Measurements from ENCODE around the gene CHN2.

The CHN2 gene

DNA sequence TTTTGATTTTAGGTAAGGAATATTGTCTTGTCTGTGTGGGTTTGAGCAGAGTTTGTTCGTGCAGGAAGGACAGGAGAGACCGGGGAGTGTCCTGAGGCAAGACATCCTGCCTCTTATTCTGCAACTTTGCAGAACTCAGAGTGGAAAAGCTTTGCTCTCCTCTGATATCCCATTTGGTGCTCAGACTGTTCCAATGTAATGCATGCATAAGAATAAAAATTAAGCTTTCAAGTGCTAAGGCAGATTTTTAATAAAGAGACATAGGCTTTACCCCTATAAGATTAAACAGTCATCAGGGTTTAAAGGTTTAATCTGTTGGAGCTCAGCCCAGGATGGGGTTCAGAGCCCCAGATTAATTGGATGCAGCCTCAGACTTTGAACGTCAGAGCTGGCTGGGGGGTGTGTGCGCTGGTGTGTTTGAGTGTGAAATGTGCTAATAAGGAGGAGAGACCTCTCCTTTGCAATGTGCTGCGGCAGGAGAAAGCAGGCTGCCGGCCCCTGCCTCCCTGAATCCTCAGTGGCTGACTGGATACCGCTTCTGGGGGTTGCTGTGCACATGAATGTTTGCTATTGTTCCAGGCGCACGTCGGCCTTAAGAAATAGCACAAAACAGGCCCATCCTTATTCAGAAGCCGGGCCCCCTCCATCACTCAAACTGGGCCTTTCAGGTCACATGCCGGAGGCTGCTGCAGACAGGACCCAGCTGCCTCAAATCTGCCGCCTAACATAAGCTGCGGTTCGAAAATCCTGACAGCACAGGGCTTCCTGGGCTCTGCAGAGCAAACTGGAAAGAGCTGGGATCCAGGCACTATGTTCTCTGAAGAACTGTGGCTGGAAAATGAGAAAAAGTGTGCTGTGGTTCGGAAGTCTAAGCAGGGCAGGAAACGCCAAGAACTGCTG, 285.0 kb downstream of the CHN2 start:
- no peak for DNase-seq

DNA sequence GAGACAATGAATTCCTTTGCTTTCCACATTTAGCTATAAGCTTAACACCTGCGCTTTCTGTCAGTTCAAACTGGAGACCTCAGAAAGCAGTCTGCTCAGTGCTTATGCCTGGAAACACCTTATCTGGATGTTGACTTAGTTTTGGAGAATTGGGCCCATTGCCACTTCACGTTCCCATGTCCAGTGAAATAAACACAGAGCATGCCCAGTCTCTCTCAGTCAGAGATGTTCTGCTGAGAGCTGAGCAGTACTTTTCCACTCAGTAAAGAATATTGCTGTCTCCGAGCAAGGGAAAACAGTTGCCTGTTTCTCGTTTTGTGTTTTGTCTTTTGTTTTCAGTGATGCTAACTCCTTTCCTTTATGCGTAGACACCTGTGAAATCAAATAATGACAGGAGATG, 285.9 kb downstream of the CHN2 start:
- no peak for DNase-seq

DNA sequence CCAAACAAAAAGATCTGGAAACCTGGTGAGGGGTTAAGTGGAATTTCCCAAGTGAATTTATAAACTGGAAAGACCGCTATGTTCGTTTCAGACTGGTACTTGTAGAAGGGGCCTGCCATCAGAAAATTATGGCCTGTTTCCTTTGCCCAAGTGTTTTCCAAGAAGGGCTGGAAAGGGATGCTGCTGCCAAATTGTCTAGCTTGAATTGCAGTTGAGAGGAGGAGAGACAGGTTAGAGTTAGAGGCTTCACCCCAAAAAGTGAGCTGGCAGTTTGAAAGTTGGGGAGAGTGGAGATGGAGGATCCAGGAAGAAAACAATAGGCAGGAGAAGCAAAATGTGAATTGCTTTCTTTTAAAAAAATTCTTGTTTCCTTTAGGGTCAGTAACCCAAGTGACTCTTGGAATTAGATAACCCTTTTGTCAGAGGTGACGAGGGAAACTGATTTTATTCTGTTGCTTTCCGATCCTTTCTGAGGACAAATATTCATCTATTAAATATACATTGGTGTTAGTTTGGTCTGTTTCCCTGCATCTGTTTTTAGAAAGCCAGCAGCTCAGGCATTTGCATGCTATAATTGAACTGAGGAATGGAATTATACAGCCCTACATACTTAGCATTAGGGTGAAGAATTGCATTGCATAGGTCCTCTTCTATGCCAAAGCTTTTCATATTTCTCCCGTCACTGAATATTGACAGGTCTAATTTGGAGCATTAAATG, 286.5 kb downstream of the CHN2 start:
- no peak for DNase-seq

DNA sequence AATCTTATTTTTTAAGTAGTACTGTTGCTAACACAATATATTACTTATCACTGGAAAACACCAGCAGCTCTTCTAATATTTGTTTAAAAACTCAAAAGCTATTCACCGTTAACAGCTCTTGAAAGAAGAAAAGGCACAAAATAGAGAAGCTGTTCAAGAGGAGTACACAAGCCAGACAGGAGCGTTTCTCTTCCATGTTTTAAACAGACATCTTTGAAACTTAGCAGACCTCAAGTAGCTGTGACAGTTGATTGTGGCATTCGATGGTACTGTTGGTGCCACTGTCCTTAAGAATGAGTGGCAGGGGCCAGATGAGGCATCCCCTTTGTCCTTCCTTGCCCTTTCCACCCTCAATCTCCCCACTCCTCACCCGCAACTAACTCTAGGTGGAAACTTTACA, 287.5 kb downstream of the CHN2 start:
- no peak for DNase-seq

DNA sequence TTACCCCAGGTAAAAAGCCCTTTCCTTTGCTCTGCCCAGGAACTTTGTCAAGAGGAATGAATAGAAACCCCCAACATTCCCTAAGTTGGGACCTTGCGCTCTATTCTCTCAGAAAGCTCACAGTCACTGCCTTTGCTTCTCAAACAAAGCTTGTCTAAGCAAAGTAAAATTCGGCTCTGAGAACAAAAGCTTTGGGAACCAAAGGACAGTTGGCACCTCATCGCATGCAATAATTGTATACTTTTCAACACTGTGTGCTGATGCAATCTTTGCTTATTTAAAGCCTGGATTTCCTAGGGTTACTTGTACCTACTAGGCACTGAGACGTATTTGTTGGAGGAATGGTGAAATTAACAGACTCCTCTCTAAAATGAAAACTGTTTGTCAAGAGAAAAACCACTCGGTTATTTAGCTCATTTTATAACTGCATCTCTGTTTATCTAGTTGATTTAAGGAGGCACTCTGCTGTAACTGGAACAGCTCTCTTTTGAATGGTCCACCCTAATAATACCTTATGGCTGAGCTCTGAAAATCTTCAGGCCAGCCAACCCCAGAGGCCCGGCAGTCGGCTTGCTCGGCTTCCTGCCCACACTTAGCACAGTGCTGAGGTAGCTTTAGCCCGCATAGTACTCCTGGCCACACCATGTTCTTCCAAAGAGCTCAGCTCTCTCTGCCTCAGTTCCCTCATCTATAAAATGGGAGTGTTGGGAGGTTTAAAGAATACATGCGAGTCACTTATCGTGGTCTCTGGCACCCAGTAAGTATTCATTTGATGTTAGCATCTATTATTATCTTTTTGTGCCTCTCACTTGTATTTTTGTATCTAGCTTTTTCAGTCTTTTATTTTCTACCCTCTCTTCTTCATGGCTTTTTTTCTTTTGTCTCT, 288.9 kb downstream of the CHN2 start:
- no peak for DNase-seq

DNA sequence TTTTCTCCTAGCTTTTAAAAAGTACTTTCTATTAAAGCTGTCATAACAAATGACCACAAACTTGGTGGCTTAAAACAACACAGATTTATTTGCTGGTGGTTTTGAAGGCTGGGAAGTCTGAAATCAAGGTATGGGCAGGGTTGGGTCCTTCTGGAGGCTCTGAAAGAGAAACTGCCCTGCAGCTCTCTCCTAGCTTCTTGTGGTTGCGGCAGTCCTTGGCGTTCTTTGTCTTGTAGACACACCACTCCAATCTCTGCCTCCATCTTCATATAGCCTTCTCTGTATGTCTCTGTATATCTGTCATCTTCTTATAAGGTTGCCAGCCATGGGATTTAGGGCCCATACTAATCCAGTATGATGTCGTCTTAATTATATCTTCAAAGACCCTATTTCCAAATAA, 289.7 kb downstream of the CHN2 start:
- DNase-seq, result no peak

DNA sequence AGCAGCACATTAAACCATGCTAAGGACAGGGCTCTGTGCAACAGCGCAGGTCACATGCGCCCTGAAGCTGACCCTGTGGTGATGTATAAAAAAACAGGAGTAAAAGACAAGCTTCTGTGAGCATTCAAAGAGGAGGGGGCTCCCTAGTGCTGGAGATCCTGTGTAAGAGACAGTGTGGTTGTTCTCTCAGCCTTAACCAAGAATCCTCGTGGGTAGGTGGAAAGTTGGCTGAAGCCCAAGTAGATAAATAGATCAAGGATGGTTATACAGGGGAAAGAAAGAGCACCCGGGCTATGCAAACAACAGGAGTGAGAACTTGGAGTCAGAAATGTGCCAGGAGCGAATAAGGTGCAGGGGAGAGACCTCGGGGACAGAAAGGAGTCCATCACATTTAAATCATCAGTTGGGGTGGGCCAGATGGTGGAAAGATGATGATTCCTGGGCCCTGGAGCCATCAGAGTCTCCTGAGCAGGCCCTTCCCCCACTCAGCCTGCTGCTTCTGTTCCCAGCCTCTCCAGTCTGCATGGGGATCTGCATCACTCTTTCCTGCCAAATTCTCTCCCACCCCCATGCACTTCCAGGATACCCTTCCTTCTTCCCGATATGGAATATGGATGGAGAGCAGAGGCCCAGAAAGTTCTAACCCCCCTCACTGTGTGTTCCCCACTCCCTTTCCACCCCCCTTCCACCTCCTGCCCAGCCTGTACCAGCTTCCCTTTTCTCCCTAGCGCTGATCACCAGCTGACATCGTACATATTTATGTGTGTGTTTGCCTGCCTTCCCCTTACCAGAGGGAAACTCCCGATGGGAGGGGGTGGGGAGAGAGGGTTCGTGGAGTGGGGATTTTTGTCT, 291.0 kb downstream of the CHN2 start:
- no peak for DNase-seq

DNA sequence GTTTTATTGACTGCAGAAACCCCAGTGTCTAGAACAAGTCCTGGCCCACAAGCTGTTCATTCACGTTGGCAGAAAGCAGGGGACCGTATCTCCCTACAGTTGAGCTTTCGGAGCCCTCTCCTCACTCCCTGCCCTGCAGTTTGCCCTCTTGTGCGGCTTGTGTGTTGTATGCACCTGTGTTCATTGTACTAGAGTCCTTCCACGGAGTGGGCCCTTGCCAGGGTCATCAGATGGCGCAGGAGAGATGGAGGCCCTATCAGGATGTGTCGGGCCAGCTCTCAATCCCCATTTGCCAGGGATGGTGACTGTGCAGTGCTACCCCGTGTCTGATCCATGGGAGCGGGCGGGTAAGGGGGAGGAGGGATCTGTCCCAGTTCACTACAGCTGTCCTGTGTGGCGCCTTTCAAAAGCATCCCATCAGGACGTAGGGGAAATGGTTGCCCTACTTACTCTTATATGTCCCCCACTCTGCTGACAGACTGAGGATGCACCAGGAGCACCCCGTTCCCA, 291.7 kb downstream of the CHN2 start:
- DNase-seq, result no peak

DNA sequence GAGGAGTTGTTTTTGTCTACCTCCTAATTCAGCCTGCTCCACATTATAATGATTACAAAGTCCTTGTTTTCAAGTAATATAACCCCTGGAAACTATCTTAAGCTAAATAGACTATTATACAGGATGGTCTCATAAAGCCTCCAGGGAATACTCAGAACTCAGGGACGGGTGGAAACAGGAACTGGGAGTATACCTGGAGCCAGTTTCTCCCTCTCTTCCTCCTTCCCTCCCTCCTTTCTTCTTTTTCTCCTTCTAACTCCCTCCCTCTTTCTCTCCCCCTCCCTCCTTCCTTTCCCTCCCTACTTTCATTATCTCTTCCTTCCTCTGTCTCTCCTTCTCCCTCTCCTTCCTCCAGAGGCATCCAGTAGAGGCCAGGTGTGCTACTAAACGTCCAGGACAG, 292.8 kb downstream of the CHN2 start:
- no peak for DNase-seq

DNA sequence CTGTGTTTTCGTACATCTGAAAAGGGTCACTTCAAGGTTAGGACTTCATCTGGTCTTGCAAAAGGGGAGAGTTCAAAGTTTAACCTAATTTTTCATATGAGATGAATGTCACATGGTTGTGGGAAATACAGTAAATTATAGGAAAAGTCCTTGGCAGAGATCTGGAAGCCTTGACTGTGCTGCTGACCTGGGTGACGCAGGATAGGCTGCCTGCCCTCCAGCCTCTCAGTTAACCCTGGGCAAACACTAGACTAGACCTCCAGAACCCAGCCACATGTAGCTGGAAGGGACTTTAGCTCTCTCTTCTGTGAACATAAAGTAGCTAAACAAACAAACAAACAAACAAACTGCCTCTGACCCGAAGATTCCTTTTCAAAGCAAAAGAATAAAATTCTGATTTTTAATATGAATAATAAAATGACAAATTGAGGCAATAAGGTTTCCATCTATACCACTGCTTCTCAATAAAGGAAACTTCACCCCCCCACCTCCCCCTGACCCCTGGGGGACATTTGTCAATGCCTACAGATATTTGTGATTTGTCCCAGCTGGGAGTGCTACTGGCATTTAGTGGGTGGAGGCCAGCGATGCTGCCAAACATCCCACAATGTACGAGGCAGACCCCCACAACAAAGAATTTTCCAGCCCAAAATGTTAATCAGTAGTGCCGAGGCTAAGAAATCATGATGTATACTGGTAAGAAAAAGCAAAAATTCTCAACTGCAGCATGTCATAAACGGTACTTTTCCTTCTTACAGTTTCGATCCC, 293.8 kb downstream of the CHN2 start:
- DNase-seq, result no peak

DNA sequence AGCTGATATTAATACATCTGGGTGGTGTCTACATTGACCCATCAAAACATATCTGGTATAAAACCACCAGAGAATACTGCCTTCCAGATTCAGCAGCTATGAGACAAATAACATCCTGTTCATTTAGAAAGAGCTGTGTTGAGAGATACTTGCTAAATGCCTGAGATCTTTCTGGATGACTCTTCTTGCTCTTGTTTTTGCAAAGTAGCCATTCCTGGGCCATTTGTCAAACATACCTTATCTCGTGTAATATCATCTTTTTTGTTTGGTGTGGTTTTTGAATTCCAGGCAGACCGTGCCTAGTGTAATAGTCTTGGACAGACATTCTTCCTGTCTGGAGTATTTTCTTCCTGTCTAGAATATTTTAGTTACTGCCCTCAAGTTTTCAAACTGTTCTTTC, 294.4 kb downstream of the CHN2 start:
- no peak for DNase-seq

DNA sequence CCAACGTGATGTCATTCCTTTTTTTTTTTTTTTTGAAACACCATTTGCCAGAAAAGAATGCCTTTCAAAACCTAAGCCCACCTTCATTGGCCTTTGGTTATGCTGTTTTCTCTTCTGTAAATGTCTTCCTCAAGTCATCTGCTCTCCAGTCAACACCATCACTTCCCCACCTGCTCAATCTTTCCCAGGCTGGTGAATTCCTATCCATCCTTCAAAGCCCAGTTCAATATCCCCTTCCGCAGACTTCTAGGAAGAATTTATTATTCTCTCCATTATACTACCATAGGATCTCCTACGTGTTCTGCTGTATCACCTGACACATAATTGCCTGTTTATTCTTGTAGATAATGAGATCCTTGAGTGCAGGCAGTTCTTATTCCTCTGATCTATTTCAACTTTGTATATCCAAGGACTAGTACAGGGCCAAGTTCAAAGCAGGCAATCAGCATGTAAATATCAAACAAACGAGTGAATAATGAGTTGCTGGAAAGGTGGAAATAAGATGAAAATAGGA, 295.6 kb downstream of the CHN2 start:
- no peak for DNase-seq

DNA sequence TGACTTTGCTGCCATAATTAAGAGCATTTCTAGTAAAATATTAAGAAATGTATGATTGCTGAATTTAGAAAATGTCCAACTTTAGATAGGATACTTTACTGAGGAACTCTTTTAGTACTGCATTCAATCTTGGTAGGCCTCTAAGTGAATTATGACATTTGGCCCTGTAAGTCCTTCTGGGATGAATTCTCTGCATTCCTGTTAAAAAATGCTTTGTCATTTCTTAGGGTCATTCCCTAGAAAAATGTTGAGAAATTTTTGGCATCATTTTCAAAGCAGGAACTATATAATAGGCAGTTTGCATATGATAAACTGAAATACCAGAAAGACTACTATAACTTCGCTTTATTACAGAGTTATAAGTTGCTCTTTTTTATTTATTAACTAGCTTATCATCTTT, 299.8 kb downstream of the CHN2 start:
- DNase-seq, result no peak

DNA sequence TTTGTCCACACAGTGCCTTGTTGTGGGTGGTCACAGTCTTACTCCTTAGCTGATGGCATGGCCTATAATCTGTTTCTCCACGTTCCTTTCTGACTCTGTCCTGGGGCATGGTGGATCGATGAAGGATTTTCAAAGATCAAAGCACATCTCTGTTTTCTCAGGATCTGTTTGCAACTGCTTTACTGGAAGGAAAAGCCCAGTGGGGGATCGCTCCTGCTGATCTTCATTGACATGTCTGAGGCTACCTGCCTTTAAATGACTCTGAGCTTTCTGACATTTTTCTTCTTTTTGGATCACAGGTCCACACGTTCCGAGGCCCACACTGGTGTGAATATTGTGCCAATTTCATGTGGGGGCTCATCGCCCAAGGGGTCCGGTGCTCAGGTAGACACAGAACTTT, 301.1 kb downstream of the CHN2 start:
- DNase-seq, result no peak

DNA sequence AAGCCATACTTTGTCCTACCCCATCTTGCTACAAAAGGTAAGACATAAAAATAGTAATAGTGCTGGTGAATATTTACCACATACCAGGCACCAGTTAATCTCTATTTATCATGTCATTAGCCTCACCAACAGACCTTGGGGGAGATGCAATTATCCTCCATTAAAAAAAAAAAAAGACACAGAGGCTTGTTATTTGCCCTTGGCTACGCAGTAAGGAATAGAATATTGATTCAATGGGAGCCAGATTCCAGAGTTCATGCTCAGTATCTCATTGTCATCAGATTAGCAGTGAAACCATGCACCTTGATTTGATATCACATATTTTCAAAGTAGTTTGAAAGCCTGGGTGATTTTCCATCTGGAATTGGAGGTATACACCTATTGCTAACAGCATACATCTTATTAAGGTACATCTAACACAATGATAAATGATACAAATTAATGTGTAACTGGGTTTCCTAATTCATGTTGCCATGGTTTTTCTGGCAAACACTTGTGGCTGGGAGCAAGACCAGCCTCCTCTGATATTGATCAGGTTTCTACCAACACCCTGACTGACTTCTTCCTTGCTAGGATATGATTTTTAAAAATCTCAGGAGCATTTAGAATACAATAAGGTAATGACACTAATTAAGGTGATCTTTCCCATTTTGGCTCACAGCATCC, 301.9 kb downstream of the CHN2 start:
- DNase-seq, result no peak

DNA sequence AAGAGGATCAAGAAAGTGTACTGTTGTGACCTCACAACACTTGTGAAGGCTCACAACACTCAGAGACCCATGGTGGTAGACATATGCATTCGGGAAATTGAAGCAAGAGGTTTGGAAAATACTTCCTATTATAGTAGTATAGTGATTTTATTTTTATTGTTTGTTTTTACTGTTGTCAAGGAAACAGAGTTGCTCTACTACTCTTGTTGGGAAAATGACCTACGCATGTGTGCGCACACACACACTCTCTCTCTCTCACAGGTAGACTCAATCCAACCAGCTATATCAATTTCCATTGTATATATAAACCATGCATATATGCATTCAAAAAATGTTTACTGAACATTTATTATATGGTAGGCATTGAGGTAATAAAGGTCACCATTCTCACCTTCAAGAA, 305.4 kb downstream of the CHN2 start:
- DNase-seq, result no peak

DNA sequence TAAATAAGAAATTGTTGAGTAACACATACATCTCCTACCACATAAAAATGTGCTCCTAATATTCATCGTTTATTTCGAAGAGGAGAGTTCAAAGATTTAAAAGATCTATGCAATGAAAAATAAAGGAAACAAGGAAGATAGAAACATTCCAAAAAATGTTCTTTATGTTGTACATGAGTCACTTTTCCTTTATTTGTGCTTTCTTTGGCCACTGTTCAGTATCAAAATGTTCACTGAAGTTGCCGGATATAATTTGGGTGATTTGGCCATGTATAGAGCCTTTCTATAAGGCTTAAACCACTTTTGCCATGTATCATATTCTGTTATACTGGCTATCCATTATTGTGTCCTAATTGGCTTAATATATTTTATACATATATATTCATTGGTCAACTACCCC, 306.1 kb downstream of the CHN2 start:
- DNase-seq, result no peak

DNA sequence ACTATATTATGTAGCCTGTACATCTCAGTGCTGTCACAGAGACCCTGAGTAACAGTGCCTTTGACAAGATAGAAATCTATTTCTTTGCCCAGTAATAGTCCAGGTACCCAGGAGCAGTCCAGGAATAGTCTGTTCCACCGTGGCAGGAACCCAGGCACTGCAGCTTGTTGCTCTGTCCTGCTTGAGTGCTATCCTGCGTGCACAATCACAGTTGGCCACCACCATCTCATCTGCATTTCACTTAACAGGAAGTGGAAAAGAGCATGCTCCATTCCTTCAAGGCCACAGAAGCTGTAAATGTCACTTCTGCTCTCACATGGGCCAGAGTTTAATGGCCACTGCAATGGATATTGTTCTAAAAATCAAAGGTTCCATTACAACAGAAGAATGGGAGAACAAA, 307.6 kb downstream of the CHN2 start:
- DNase-seq, result no peak

DNA sequence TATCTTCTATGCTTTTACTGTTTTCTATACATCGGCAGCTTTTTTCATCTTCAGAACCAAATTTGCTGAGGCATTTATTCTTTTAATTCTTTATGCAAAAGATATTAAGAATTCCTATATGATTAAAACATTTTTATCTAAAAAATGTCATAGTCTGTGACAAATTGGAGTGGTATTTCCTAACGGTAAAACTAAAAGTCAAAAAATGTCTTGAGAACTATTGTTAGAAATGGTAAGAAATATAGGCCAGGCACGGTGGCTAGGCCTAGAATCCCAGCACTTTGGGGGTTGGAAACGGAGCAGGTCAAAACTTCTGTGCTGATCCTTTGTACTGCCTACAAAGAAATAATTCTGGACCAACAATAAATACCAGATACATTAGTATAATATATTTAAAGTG, 311.4 kb downstream of the CHN2 start:
- no peak for DNase-seq

DNA sequence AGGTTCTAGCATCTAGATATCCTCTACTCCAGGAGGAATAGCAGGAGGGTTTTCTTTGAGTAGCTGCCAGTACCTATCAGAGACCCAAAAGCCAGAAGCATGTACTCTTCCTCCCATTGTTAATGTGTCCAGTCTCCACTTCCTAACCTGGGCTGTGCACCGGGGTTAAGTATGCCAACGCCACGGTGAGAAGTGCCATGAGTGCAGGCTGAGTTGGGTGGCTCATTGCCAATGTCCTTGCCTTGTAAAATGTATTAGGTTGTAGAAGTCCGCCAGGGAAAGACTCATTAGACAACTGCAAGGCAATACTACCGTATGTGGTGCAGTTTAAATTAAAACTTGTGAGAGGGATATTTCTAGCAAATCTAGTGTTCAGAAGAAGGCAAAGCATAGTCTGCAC, 314.0 kb downstream of the CHN2 start:
- DNase-seq, result no peak

DNA sequence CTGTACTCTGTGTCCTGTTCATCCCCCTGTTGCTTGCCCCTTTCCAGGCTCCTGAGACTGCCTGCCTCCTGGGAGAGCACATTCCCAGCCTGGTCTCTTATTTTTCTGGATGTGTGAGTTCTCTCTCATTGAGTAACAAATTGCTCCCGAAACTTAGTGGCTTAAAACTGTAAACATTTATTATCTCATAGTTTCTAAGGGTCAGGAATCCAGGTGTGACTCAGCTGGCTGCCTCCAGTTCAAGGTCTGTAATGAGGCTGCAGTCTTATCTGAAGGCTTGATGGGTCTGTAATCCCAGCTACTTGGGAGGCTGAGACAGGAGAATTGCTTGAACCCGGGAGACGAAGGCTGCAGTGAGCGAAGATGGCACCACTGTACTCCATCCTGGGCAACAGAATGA, 315.5 kb downstream of the CHN2 start:
- DNase-seq, result no peak

Data from stimulated activated CD4-positive, alpha-beta T cell treated with anti-CD3 and anti-CD28 coated beads, Interleukin-4, amount 100 ng/mL, for 4 hours (primary cell).